HG02763 (cell line): ENCODE results near the gene CHST4.
"Not testable (repeated sequence)": the region's sequence is repeated elsewhere in the genome, so short reads cannot be mapped to it uniquely, and the experiment has no call there.

Experiments used
- ATAC-seq: cut with Tn5 transposase; IDR thresholded peaks from one replicate; pipeline ENCODE4 v1.9.1; 2021; ENCODE audit warnings: mild to moderate bottlenecking, moderate library complexity; ENCODE audit not compliant: unreplicated experiment

The CHST4 gene

GRCh38 chr16:71526111-71526631, at the start of gene CHST4:
CHST4 (plus strand) TSS chr16:71526426; CDS start chr16:71536678, 10,252 bp downstream.
- no peak for ATAC-seq

DNA sequence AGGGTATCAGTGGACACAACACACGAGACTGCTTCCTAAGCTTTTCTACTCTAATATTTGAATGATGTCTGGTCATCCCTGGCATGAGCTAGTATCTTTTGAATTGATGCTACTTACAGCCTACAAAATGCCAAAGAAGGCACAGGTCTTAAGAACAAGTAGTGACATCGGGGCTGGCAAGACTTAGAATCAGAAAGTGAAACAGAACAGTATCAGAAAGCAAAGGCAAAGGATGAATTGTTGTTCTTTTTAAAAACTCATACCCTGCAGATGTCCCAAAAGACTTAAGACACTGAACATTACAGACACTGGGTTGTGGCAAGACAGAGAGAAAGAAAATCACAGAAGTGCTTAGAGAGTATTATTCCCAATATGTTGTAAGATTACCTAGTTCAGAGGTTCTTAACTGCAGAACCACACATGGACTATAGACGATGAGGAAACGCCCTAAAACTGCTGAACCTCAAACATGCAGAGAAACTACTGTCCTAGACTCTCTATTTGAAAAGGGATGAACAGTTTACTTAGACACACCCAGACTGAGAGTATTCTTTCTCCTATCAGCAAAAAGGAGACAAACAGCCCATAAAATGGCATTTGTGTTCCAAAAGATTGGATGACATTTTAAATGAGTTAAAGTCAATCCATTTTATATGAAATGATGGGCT, 49.6 kb upstream of the CHST4 start:
- no peak for ATAC-seq

- no peak for ATAC-seq
Measured at GRCh38 chr16:71479420-71479819, 46.8 kb upstream of the CHST4 start.

GRCh38 chr16:71480956-71481355, 45.3 kb upstream of the CHST4 start:
- no peak for ATAC-seq

GRCh38 chr16:71482569-71482968, 43.7 kb upstream of the CHST4 start:
- no peak for ATAC-seq

DNA sequence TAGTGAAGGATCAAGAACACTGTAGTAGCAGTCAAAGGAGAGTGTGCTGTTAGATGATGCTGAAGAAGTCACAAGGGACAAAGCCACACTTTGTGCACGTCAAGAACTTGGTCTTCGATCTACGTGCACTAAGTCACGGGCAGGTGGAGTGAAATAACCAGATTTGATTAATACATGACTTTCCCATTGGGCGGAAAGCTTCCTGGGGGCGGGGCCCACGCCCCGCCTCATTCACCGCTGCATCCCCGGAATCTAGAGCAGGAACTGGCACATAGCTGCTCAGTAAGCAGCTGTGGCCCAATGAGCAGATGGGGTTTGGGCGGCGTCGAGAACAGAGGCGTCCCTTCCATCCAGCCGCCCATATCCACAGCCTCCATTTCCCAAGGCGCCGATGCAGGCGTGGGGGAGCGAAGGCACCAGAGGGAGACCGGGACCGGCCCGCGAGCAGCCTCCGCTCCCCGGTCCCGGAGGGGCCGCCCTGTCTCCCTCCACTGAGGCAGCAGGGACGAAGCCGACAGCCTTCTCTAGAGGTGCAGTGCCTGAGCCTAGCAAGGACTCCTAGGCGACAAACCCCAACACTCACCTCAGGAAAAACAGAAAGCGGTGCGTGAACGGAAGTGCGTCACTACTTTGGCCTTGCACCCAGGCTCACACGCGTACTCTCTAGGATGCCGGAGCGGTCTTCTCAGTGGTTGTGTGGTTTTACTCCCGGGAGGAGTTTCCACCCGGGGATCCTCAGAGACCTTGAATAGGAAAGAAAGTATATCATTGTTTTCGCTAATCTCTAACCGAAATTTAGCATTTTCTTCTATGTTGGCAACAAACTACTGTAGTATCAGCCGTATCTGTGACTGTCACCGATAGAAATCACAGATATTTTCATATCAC, 42.0 kb upstream of the CHST4 start:
- peak; percentile 87 for ATAC-seq

GRCh38 chr16:71489122-71489521, 37.1 kb upstream of the CHST4 start, which contains the start of gene ZNF19:
ZNF19 (minus strand) TSS chr16:71489324; CDS start chr16:71482114, 7,210 bp downstream.
- ATAC-seq = no peak

DNA sequence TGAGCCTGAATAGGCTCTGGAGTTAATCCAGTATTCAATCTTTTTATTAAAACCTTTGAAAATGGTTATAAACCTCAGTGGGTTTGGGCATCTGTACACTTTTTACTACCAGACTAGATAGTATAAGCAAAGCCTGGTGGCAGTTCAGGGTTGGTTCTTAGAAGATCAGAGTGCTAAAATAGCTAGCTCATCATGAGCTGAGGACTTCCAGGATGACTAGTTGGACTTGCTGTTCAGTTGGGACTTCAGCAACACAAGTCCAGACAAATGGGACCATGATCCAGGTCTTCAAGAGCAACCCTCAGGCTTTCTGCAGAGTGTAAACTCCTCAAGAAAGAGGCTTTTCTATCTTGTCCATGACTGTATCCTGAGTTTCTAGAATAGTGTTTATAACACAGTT, 35.9 kb upstream of the CHST4 start:
- no peak for ATAC-seq

- ATAC-seq = no peak
Measured at GRCh38 chr16:71491054-71491453, 35.2 kb upstream of the CHST4 start.

GRCh38 chr16:71492786-71493185, 33.4 kb upstream of the CHST4 start:
- no peak for ATAC-seq

DNA sequence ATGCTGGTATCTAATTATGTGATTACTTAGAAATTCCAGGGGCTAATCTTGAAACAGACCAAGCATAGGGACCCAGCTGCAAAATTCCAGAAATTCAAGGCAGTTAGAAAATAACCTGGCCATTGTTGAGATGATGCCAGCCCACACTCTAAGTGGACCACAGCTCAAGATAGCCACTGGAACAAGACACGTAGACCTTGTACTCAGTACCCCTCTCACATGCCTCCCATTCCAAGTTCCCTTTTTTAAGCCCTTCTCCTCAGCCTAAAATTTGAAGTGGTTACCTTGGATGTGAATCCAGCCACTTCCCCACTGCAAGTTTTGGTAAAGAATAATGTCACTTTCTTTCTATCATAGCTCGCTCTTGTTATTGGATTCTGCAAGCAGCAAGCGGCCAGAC, 33.0 kb upstream of the CHST4 start:
- no peak for ATAC-seq

DNA sequence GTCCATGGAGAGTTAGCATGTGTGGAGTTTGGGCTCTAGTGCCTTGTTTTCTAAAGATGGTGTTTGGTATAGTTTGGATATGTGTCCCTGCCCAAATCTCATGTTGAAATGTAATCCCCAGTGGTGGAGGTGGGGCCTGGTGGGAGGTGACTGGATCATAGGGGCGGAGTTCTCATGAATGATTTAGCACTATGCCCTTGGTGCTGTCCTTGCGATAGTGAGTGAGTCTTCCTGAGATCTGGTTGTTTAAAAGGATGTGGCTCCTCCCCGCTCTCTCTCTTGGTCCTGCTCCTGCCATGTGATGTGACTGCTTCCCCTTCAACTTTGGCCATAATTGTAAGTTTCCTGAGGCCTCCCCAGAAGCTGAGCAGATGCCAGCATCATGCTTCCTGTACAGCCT, 28.2 kb upstream of the CHST4 start:
- ATAC-seq = no peak

- no peak for ATAC-seq
Measured at GRCh38 chr16:71499775-71500364, 26.4 kb upstream of the CHST4 start.

- no peak for ATAC-seq
Measured at GRCh38 chr16:71500964-71501363, 25.3 kb upstream of the CHST4 start.

GRCh38 chr16:71501547-71501946, 24.7 kb upstream of the CHST4 start:
- no peak for ATAC-seq

DNA sequence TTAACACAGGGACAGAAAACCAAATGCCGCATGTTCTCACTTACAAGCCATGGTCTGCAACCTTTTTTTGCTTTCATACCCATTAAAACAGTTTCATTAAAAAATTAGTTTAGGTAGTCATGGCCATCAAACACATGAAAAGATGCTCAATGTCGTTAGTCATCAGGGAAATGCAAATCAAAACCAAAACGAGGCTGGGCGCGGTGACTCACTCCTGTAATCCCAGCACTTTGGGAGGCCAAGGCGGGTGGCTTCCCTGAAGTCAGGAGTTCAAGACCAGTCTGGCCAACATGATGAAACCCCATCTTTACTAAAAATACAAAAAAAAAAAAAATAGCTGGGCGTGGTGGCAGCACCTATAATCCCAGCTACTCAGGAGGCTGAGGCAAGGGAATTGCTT, 22.2 kb upstream of the CHST4 start:
- ATAC-seq = not testable (repeated sequence)

GRCh38 chr16:71504901-71505300, 21.3 kb upstream of the CHST4 start:
- no peak for ATAC-seq

- no peak for ATAC-seq
Measured at GRCh38 chr16:71507061-71507460, 19.2 kb upstream of the CHST4 start.

DNA sequence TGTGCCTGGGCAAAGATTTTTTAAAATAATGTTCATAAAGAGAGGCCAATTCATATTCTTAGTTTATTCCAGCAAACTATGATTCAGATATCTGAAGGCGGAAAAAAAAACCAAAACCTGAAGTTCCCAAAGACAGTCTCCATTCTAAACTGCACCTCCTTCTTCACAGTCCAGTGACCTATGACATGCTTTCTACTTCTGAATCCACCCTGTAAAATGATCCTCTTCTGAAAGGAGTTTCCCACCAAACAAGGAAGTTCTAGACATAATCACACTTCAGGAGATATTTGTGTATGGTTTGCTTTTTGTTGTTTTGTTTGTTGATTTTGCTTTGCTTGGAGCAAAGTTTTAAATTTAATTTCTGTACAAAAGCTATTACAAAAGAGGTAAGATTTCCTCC, 12.9 kb upstream of the CHST4 start:
- no peak for ATAC-seq

- no peak for ATAC-seq
Measured at GRCh38 chr16:71514476-71514875, 11.8 kb upstream of the CHST4 start.

- ATAC-seq = no peak
Measured at GRCh38 chr16:71515026-71515425, 11.2 kb upstream of the CHST4 start.

GRCh38 chr16:71520550-71520949, 5.7 kb upstream of the CHST4 start:
- ATAC-seq = no peak
